ENCODE data around the gene ABCG1. TPM values are rescaled to one million over a fixed set of nuclear protein-coding genes. Genes with fewer than 3 reads are reported as not detected.

ABCG1 gene
- polyA plus RNA-seq, 2 of the 4 experiments (the other 2 are of a cell fraction), result 2.3 to 5.1 TPM

DNA sequence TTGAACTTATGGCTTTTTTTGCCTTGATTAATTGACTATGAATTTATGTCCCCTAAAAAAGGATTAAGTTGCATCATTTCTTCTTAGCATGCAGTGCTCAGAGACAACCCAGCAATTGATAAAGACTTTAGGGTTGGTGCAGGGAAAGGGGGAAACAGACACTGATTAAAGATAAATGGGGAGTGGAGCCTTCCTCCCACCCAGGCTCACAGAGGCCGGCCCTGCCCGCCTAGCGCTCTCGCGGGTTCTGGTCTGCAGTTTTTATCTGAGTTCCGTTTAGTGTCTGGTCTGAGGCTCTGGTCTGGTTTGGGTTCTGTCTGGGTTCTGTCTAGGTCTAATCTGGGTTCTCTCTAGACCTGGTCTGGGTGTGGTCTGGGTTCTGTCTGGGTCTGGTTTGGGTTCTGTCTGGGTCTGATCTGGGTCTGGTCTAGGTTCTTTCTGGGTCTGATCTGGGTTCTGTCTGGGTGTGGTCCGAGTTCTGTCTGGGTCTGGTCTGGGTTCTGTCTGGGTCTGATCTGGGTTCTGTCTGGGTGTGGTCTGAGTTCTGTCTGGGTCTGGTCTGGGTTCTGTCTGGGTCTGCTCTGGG lies 48.1 kb downstream of the ABCG1 start:
- Histone ChIP-seq H3K27ac (no peak overlapping the region), H3K4me1 (peaks cover 7% of the 10 kb centered on the region; the same call in 1 of the 3 replicates), H3K4me2 (no peak overlapping the region), H3K4me3 (no peak overlapping the region), H3K9me3 (no peaks in the 10 kb centered on the region)
- TF ChIP-seq ELK1 (IDR thresholded peaks at IDR 0.05; ENCODE audit: low read depth, low read length) (no peak), MYC (IDR thresholded peaks at IDR 0.05; ENCODE audit: borderline replicate concordance, low read length) (no peak), NPAS2 (CRISPR knock-in tag; IDR thresholded peaks at IDR 0.05; ENCODE audit: borderline replicate concordance) (no peak), ESRRA (IDR thresholded peaks at IDR 0.05; ENCODE audit: borderline replicate concordance, low read length) (no peak), CHD4 (IDR thresholded peaks at IDR 0.05; ENCODE audit: borderline replicate concordance) (no peak)
- TF ChIP-seq, protein P1, sequence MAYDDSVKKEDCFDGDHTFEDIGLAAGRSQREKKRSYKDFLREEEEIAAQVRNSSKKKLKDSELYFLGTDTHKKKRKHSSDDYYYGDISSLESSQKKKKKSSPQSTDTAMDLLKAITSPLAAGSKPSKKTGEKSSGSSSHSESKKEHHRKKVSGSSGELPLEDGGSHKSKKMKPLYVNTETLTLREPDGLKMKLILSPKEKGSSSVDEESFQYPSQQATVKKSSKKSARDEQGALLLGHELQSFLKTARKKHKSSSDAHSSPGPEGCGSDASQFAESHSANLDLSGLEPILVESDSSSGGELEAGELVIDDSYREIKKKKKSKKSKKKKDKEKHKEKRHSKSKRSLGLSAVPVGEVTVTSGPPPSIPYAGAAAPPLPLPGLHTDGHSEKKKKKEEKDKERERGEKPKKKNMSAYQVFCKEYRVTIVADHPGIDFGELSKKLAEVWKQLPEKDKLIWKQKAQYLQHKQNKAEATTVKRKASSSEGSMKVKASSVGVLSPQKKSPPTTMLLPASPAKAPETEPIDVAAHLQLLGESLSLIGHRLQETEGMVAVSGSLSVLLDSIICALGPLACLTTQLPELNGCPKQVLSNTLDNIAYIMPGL (CRISPR knock-in tag; IDR thresholded peaks at IDR 0.05; ENCODE audit: borderline replicate concordance), result no peak
- 71% methylated on average over 7 of the region's 7 CpGs for WGBS (ENCODE audit: missing lambda C conversion rate)
- FAIRE-seq (no peak), DNase-seq (ENCODE audit: low read depth in 1 of 2, low spot score in 1 of 2) (no peak), ATAC-seq (no peak)
- ChIA-PET CTCF (no interaction called here), POLR2A (no interaction called here)

DNA sequence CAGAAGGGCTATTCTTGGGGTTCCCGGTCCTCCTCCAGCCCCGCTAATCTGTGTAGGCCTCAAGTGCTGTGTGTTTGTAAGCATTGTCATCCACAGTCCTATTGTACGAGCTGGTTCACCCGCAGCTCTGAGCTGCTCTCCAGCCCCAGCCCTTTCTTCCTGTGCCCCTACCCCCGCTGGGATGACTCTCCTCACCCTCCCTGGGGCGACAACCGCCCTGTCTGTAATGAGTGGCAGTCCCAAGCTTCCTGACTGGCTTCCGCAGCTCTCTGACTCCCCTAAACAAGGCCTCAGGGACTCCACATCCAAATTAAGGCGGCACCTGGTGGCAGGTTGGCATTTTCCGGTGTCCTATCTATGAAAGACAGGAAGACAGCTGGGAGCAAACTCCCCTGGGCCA lies 50.4 kb downstream of the ABCG1 start:
- H3K4me1 ChIP-seq, result no peaks in the 10 kb centered on the region
- no peak overlapping the region for H3K4me2 ChIP-seq
- H3K27ac ChIP-seq, result no peak overlapping the region
- H3K9me3 ChIP-seq, result no peaks in the 10 kb centered on the region
- DNase-seq (ENCODE audit: low read depth in 1 of 2, low spot score in 1 of 2) (no peak), FAIRE-seq (no peak), ATAC-seq (no peak)
- ChIA-PET POLR2A (no interaction called here), CTCF (interaction anchor here (0.8 to 1.4 kb wide), 2 partner anchors 11 to 40 kb away, joined by 3 to 4 read pairs; no protein-coding TSS in a partner anchor)
- 92% methylated on average over 8 of the region's 10 CpGs for WGBS (ENCODE audit: missing lambda C conversion rate)
- no peak overlapping the region for H3K4me3 ChIP-seq
- TF ChIP-seq, protein P2, sequence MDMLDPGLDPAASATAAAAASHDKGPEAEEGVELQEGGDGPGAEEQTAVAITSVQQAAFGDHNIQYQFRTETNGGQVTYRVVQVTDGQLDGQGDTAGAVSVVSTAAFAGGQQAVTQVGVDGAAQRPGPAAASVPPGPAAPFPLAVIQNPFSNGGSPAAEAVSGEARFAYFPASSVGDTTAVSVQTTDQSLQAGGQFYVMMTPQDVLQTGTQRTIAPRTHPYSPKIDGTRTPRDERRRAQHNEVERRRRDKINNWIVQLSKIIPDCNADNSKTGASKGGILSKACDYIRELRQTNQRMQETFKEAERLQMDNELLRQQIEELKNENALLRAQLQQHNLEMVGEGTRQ (IDR thresholded peaks at IDR 0.05), result no peak
- TF ChIP-seq JUN (IDR thresholded peaks at IDR 0.05), result no peak
- no peak for TF ChIP-seq EP300 (IDR thresholded peaks at IDR 0.05)
- no peak for TF ChIP-seq MYC (IDR thresholded peaks at IDR 0.05; ENCODE audit: borderline replicate concordance, low read length)
- TF ChIP-seq SMC3 (IDR thresholded peaks at IDR 0.05), result no peak
- no peak for TF ChIP-seq NFE2L2 (conservative IDR thresholded peaks at IDR 0.05; ENCODE audit: low read length)
- TF ChIP-seq, protein P3, sequence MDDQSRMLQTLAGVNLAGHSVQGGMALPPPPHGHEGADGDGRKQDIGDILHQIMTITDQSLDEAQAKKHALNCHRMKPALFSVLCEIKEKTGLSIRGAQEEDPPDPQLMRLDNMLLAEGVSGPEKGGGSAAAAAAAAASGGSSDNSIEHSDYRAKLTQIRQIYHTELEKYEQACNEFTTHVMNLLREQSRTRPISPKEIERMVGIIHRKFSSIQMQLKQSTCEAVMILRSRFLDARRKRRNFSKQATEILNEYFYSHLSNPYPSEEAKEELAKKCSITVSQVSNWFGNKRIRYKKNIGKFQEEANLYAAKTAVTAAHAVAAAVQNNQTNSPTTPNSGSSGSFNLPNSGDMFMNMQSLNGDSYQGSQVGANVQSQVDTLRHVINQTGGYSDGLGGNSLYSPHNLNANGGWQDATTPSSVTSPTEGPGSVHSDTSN (IDR thresholded peaks at IDR 0.05), result no peak
- no peak for TF ChIP-seq HEYL (CRISPR knock-in tag; IDR thresholded peaks at IDR 0.05)

DNA sequence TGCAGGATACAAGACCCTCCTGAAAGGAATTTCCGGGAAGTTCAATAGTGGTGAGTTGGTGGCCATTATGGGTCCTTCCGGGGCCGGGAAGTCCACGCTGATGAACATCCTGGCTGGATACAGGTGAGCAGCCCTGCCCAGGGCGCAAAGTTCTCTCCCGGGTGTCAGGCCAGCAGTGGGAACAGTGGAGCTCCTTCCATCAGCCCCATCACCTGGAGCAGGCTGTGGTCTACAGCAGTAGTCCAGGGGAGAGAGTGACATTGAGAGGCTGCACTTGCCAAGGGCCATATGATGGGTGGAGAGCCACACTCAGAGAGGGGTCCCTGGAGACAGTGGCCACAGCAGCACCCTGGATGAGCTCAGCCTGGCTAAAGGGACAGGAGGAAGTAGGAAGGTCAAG lies 52.1 kb downstream of the ABCG1 start:
- no peak for ATAC-seq
- Histone ChIP-seq H3K4me3 (no peak overlapping the region), H3K27ac (no peak overlapping the region), H3K4me2 (no peak overlapping the region), H3K4me1 (no peaks in the 10 kb centered on the region), H3K9me3 (no peaks in the 10 kb centered on the region)
- 86% methylated on average over 4 of the region's 6 CpGs for WGBS (ENCODE audit: missing lambda C conversion rate)
- POLR2A ChIA-PET, result no interaction called here
- DNase-seq (ENCODE audit: low read depth in 1 of 2, low spot score in 1 of 2), result no peak
- no peak for TF ChIP-seq CBX8 (IDR thresholded peaks at IDR 0.05)
- TF ChIP-seq ESRRA (IDR thresholded peaks at IDR 0.05; ENCODE audit: borderline replicate concordance, low read length), result no peak
- no peak for TF ChIP-seq SREBF2 (IDR thresholded peaks at IDR 0.05)
- TF ChIP-seq, protein P4, sequence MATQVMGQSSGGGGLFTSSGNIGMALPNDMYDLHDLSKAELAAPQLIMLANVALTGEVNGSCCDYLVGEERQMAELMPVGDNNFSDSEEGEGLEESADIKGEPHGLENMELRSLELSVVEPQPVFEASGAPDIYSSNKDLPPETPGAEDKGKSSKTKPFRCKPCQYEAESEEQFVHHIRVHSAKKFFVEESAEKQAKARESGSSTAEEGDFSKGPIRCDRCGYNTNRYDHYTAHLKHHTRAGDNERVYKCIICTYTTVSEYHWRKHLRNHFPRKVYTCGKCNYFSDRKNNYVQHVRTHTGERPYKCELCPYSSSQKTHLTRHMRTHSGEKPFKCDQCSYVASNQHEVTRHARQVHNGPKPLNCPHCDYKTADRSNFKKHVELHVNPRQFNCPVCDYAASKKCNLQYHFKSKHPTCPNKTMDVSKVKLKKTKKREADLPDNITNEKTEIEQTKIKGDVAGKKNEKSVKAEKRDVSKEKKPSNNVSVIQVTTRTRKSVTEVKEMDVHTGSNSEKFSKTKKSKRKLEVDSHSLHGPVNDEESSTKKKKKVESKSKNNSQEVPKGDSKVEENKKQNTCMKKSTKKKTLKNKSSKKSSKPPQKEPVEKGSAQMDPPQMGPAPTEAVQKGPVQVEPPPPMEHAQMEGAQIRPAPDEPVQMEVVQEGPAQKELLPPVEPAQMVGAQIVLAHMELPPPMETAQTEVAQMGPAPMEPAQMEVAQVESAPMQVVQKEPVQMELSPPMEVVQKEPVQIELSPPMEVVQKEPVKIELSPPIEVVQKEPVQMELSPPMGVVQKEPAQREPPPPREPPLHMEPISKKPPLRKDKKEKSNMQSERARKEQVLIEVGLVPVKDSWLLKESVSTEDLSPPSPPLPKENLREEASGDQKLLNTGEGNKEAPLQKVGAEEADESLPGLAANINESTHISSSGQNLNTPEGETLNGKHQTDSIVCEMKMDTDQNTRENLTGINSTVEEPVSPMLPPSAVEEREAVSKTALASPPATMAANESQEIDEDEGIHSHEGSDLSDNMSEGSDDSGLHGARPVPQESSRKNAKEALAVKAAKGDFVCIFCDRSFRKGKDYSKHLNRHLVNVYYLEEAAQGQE (IDR thresholded peaks at IDR 0.05), result no peak
- no peak for TF ChIP-seq SMC3 (IDR thresholded peaks at IDR 0.05)
- no peak for TF ChIP-seq JUNB (IDR thresholded peaks at IDR 0.05)
- no peak for TF ChIP-seq HDAC2 (IDR thresholded peaks at IDR 0.05)
- TF ChIP-seq BHLHE40 (IDR thresholded peaks at IDR 0.05; ENCODE audit: low read depth, low read length), result no peak
- TF ChIP-seq, protein P2 (IDR thresholded peaks at IDR 0.05), result no peak
- no peak for TF ChIP-seq MAX (IDR thresholded peaks at IDR 0.05)
- no peak for FAIRE-seq
- CTCF ChIA-PET, result interaction anchor here (0.9 to 1.7 kb wide), 3 partner anchors 9 to 294 kb away, joined by 3 to 7 read pairs (median 4); no protein-coding TSS in a partner anchor
